Measurements from ENCODE around the gene SMIM34.

The SMIM34 gene

DNA sequence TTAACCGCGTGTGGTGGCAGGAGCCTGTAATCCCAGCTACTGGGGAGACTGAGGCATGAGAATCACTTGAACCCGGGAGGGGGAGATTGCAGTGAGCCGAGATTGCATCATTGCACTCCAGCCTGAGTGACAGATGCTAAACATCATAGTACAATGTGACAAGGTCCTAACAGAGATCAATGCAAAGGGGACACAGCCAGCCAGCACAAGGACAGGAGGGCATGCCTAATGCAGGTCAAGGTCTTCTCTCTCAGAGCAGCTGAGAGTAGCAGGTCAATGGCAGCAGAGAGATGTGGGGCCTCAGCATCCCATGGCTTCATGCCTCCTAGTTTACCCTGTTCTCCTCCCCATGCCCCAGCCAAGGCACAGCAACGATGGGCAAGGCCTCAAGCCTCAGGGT lies 51.4 kb downstream of the SMIM34 start:
- no peak for DNase-seq (ENCODE audit: low spot score)

DNA sequence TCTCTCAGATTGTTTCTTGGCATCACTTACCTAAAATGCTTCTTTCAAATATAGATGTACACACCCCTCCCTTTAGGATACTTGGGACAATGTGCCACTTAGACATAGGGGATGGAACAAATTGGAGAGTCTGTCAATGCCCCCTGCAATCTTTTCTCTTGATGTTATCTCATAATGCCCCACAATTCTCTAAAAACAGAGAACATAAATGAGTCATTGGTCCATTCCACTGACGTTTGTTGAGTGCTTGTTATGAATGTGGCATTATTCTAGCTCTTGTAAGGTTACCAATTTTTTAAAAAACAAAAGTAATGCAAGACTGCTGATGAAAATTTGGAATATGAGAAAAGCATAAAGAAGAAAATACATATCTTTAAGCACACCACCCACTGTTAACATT lies 54.0 kb downstream of the SMIM34 start:
- no peak for DNase-seq (ENCODE audit: low spot score)
